ENCODE data around the gene SAMHD1.

The SAMHD1 gene

DNA sequence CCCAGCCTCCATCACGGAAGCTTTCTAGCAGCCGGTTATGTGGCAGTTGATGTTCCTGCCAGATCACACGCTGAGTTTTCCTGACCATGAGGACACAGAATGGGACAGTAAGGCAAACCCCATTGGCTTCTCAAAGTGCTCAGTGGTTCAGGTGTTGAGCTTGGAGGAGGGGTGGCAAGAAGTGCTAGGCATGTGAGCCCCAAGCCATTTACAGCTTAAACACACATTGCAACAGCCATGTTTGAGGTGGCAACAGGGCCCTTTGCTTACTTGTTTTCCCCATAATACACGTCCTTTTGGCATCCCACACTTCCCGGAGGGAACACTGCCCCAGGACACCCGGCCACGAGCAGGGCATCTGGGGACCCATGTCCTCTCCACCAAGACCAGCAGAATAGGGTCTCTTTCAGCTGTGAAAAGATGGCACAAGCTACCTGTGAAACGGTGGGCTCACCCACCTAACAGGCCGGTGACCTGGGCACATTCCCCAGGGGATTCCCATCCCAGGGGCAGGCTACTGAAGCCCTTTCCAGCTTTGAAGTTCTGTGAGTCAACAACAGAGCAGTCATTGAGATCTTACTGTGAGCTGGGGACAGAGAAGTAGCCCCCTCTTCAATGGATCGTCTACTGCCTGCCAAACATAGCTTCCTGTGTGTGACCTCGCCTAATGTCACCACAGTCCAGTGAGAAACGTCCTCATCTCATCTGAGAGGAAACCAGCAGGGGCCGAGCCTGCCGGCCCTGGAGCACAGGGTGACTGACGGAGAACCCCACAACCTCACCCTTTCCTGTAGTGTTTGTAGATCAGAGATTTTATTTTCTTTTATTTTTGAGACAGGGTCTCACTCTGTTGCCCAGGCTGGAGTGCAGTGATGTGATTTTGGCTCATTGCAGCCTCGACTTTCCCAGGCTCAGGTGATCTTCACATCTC, 79.6 kb downstream of the SAMHD1 start:
- DNase-seq = no peak

DNA sequence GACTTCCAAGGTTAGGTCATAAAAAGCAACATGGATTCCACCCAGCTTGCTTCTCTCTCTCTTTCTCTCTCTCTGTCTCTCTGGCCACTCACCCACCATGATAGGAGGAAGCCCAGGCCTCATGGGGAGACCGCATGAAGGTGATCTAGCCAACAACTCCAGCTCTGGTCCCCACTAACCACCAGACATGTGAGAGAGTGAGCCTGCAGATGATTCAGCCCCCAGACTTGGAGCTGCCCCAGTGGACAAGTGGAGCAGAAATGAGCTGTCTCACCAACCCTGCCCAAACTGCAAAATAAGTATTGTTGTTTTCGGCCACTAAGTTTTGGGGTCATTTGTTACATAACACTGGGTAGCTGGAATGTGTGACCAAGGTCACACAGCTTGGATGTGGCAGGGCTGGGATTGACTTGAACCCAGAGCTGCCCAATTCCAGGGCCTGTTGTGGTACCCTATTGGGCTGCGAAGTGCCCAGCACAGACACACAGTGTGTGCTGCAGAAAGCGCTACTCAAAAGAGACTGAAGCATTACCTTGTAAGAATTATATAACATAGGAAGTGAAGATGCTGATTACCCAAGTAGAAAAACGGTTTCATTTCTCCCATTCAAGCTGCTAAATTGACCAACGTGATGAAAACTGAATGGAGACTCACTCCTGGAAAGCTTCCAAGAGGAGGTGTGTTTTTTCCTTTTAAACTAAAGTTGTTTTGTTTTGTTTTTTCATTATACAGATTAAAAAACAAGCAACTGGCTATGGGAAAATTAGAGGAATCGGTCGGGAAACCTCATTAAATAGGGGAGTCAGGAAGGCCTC, 84.6 kb downstream of the SAMHD1 start:
- DNase-seq = no peak

DNA sequence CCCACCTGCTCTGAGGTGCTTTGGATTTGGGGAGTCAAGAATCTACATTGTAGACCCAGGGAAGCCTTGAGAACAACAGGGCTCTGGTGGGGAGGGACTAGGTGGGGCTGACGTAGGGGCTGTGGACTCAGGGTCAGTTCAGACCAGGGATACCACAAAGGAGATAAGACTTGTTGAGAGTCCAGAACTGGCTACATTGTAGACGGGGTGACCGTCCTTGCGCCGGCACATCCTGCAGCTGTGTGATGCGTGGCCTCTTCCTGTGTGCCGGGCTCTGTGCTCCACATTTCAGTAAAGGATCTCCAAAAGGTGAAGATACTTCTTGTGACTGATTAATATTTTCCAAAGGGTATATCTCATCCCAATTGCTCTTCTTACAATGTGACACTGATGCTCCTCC, 85.3 kb downstream of the SAMHD1 start:
- no peak for DNase-seq

DNA sequence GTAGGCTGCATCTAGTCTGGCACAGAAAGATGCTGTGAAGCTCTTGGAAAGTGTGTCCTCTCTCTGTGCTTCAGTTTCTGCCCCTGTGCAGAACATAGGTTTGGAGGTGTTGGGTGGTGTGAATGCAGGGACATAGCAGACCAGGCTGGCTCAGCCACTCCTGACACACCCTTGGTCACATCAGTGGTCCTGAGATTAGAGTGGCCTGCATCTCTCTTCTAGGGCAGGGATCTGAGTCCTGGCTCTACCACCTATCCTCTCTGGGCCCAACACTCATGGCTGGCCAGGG, 85.7 kb downstream of the SAMHD1 start:
- DNase-seq = no peak

DNA sequence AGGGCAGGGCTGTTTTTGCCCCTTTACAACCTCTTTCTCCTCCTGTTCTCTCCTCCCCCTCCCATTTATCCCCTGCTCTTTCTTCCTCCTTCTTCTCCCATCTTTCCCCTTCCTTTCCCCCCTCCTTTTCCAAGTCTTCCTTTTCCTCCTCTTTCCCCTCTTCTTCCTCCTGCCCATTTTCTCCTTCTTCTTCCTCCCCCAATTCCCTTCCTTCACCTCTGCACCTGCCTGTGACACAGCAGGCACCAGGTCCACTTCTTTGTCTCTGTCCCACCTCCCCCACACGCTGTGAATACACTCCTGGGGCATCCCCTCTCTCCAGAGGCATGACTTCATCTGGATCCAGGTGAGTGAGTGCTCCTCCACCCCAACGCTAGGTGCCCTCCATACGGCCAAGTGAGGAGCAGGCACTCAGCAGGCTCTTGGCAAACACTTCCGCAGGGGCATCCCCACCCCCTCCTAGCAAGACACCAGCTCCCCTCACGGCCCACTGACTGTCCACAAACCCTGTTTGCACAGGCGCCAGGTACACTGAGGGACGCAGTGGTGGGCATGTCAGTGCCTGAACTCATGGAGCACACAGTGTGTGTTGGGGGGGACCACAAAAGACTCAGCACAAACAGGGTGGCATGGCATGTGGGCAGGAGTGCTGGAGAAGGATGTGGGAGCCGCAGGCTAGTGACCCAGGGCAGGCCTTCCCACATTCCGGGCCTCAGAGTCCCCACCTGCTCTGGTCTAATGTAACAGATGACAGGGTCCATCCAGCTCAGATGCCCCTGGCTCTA, 86.2 kb downstream of the SAMHD1 start:
- no peak for DNase-seq

DNA sequence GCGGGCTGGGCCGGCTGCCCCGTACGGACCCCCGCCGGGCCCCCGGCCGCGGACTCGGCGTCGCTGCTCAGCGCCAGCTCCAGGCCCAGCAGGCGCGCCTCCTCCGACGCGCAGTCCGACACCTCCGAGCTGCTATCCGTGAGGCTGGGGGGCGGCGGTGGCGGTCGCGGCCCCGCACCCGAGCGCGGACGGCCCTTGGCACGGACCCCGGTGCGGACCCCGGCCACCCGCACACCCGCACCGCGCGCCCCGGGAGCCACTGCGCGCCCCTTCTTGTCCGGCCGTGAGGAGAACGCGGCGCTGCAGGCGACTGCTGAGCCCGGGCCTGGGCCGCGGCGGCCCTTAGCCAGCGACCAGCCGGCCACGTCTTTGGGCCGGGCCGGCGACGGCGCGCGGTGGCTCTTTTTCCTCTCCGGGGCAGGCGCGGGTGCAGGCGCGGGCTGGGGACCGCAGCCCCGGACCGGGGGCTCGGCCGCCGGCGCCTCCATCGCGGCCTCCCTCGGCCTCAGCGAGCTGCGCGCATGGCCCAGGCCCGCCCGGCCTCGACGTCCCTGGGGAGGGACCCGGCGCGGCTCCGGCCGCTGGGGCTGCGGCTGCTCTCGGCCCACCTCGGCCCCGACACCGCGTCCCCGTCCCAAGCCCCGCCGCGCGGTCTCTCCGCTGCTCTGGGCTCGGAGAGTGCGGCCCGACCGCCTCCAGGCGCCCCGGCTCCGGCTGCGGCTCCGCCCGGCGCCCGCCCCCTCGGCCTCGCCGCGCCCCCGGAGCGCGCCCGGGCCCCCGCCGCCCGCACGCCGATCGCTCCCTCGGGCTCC, 88.4 kb downstream of the SAMHD1 start:
- DNase-seq = no peak

DNA sequence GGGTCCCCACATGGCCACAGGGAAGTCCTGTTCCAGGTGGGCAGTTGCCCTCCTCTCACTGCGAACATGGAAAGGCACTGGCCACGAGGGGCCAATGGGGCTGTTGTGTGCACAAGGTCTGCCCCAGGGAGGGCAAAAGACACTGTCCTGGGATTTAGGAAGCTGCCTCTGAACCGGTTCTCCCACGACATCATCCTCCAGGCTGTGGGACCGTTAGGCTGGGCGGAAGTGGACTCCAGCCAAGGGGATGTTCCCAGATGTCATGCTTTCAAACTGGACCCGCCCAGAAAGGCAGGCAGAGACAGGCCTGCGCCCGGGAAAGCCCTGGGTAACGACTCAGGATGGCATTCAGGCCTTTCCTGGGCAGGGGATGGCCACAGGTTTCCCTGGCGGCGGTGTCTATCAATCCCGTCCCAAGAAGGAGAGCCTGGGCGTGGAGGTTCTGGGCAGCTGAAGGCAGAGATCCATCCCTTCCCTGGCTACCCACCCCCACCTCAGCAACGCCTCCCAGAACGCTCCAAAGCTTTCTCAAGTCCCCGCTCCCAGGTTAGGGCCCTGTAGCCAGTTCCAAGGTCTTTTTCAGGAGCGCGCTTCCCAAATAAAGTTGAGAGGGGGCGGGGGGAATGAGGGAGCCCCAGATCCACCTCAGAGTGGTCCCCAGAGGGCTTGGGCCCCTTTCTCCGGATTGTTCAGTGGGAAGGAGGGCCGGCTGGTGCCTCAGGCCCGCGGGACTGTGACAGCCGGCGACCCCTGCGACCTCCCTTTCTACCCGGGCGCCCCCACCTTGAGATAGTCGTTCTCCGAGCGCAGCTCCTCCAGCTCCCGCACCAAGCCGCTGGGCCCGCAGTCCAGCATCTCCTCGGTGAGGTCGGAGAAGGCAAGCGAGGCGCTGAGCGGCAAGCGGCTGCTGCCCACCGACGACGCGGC, 89.4 kb downstream of the SAMHD1 start:
- DNase-seq = no peak

DNA sequence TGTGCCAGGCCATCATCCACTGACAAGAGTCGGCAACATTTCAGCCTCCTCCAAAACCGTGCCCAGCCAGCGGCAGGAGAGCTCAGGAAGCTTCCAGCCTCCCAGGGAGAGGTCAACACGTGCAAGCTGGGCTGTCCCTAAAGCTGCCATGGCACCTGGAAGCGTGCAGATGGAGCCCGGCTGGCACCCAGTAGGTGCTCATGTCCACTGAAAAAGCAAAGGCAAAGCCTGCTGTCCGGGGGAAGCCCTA, 90.0 kb downstream of the SAMHD1 start:
- DNase-seq = no peak

DNA sequence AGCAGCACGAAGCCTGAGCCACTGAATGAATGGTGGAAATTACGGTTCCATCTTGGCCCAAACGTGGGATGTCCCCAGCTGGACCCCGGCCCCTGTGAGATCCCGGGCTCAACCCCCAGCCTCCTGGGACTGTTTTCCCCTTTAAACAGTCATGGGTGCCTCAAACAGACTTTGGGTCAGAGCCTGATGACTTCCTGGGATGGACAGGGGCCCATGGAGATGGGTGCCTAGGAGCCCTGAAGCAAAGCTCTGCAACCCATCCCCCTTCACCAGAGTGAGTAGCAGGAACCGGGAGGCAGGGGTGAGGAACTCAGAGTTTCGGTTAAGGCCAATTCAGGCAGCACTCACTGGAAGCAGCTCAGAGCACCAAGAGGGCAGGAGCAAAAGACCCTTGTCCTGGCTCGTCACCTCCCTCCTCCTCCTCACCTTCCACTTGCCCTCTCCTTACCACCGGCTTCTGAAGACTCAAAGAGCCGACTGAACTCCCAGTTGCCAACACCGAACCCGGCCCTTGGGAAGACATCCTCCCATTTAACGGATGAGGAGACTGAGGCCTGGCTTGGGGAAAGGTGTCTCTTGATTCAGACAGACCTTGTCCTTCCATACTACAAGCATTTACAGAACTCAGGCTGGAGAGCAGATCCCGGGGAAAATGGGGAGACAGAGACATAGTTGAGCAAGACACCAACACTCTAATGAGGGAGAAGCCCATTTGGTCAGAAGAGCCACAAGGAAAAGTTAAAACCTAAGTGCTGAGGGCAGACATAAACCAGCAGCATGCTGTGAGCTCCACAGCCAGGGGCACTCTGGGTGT, 90.5 kb downstream of the SAMHD1 start:
- no peak for DNase-seq

DNA sequence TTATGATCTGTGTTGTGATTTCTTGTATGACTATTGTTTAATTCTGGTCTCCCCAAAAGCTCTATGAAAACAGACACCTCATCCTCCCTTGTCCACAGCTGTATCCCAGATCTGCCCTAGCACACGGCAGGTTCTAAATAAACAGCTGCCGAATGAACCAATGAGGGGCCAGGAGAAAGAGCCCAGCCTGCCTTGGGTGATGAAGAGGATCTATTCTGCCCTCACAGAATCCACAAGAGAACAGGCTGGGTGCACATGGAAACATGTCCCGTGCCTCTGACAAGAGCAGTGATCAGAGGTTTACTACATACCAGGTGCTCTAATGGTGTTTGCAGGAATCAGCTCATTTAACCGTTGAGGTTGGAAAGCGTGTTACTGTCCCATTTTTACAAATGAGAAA, 91.2 kb downstream of the SAMHD1 start:
- no peak for DNase-seq

DNA sequence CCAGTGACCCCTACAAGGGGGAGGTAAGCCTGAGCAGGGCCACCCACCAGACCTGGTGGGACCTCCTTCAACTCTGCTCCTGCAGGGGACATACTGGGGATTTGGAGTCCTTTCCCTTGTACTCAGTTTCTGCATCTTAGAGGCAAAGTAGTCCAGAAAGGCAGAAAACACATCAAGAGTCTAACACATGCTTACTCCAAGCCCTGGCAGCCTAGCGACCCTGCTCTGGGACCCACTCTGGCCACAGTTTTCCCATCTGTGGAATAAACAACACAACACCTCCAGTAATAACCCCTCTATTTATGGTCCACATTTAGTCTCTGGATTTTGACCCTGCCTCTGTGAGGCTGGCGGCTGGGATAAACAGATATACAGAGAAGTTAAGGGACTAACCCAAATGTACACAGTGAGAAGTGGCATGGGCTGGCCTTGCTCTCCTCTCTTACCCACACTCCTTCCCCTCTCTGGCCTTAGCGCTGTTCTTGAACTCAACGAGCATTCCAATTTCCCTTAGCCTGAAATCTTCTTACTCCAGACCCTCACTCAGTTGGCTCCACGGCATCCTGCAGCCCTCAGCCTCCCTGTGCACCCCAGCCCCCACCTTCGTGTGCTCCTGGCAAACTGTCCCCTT, 91.7 kb downstream of the SAMHD1 start:
- no peak for DNase-seq

DNA sequence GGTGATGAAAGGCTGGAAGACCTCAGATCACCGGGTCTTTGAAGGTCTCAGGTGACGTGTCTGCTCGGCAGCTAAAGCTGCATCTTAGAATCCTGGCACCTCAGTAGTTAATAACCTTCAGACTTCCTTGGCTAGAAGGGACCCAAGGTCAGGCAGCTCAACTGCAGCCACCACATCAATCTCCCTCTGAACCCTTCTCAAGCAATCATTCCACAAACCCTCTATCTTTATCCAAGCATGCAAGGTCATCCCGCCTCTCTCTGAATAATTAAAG, 92.3 kb downstream of the SAMHD1 start:
- DNase-seq = no peak

DNA sequence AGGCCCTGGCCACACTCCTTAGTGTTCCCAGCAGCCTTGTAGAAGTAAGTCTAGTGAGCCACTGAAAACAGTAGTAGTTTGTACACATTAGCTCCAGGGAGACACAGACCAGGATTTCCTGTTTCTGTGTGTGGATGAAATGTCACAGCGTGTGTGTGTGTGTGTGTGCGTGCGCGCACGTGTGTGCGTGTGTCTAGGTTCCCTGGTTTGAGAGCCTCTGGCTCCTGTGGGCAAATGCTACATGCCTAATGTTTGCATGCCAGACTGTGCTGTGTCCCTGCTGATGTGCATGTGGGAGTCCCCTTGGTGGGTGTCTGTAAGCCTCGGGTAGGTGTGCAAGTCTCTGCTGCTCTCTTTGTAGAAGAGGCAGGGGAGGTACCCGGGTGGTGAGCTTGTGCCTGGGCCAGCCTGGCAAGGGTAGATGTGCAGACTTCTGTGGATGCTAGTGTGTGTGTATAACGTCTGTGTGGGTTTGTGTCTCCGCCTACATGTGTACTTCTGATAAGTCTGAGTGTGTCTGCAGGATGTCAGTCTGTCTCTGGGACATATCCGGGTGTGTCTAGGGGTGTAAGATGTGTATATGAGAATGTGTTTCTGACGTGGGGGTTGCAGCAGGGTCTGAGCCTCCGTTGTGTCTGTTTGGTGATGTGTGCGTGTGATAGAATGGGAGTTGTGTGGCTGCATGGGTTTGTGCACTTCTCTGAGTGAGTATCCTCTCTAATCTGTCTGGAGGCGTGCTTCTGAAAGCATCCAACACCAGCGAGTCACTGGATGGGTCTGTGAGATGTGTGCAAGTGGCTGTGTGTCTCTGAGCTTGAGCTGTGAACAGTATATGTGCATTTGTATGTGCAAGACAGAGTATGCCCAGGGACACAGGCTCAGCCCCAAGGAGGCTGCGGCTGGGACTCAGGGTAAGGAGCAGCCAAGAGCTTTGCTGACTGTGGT, 94.5 kb downstream of the SAMHD1 start:
- DNase-seq = no peak

DNA sequence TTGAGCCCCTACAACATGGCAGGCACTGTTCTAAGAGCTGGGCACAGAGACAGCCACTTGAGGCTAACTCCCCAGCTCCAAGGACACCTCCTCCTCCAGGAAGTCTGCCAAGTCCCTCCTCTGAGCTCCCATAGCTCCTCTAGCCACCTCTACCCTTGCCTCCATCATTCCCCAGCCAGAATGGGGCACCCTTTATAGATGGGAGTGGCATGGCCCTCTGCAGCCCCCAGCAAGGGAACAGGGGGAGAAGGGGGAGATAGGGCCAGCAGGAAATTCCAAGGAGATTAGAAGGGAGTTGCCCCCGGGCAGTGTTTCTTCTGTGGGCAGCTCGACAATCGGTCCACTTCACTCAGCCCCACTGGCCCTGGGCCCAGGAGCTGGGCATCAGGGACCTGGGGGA, 95.3 kb downstream of the SAMHD1 start:
- no peak for DNase-seq

DNA sequence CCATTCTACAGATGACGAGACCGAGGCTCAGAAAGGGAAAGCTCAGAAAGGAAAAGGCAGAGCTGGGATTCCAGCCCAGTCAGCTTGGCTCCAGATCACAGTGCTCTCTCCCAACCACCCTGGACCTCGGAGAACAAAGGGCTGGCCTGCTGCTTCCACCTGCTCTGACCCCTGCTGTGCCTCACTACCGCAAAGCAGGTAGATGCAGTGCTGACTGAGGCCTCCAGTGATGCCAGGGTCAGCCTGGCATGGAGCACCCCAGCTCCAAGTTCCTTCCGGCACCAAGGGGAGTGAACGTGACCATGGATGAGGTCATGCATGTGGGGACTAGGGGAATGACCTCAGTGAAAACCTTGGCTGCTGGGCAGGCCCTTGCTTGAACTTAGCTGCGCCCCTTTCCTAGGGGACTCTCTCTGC, 96.3 kb downstream of the SAMHD1 start:
- no peak for DNase-seq

DNA sequence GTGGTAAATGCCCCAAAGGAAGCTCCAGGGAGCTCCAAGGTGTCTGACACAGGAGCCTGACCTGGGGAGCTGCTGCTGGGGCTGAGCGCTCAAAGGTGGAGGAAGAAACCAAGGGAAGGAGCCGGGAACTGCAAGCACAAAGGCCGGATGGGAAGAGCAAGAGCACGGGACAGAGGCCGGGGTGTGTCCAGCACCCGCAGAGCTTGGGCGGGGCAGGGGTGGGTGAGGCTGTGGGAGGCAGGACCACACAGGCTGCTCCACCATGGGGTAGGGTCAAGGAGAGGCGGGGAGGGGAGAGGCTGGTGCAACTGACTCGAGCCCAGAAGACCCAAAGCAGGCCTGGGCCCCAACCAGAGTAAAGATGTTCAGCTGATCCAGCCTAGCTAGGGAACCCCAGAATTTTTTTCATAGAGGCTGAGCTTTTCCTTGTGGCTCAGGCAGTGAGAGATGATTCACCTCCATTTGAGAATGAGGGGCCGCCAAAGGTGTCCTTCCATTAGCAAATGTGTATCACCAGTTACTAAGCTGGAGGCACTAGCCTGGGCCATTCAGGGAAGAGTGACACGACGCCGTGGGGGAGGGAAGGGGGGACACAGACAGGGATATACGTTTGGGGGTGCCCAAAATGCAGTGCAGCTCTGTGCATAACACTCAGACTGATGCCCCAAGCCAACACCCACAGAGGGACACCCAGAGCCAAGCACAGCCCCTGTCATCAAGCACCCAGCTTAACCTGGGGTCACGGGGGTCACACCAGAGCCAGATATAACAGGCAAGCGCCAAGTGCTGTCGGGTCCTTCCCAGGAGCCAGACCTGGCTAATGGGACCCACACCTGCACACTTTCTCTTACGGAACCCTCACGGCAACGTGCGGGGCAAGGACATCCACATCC, 96.9 kb downstream of the SAMHD1 start:
- DNase-seq = no peak

DNA sequence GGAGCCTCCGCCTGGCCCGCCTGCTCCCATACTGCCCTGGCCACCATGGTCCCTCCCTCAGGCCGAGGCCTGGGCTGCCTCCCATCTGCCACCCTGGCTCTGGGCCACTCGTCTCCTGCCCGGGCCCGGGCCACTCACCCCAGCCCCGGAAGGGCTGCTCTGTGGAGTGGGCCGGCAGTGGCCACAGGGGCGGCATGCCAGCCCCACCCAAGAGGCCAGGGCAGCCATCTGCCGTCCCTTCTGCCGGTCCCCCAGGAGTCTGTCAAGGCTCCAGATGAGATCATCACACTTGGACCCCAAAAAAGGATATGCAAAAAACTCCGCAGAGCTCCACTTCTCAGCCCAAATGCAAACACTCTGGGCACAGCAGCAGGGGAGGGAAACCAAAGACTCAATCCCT, 99.3 kb downstream of the SAMHD1 start:
- no peak for DNase-seq

DNA sequence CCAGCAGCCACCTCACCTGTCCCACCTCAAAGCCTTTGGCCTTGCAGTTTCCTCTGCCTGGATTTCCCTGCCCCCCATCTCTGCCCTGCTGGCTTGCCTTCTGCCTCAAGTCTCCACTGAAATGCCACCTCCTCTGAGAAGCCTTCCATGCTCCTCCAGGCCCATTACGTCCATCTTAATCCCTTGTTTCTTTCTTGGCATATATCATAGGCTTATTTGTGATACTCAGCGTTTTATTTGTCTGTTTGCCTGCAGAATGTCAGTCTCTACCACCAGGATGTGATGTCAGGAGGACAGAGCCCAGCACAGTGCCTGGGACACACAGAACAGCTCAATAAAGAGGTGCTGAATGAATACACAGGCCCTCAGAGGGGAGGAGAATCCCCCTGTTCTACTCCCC, 100.0 kb downstream of the SAMHD1 start:
- no peak for DNase-seq
